Breast epithelium (tissue), 4 donors: ENCODE data around the gene ACACB. TPM values are rescaled to one million over a fixed set of nuclear protein-coding genes. Genes with fewer than 3 reads are reported as not detected.

Experiments used
- DNase-seq, 2 donors: peaks; one replicate each; pipeline ENCODE4 v3.0.0-alpha.2; 2019; ENCODE audit warnings: low spot score in 2 of 2
- H3K27ac ChIP-seq, 2 donors: fragments of 200-600 bp; sonication (generic) in 1 of 2; one replicate each; pipeline ENCODE4 v1.5.1; 2016 to 2019; ENCODE audit warnings: mild to moderate bottlenecking in 1 of 2
- H3K27me3 ChIP-seq, 2 donors: fragments of 200-600 bp; sonication (generic) in 1 of 2; one replicate each; pipeline versions ENCODE4 v1.5.1 to v1.6.0; 2017 to 2019; ENCODE audit warnings: control low read depth in 1 of 2, mild to moderate bottlenecking in 1 of 2
- H3K36me3 ChIP-seq: fragments of 200-600 bp; one replicate; pipeline ENCODE4 v1.5.1; 2019
- H3K4me1 ChIP-seq, 2 donors: fragments of 200-600 bp; sonication (generic); one replicate each; pipeline ENCODE4 v1.5.1; 2016 to 2019; ENCODE audit warnings: control low read depth in 1 of 2
- H3K4me3 ChIP-seq, 3 donors: fragments of 200-600 bp; sonication (generic); 1 replicate in 2 of 3; 2 replicates in 1 of 3; pipeline ENCODE4 v1.5.1; 2016 to 2019; ENCODE audit warnings: mild to moderate bottlenecking in 3 of 3, moderate library complexity in 2 of 3
- H3K9me3 ChIP-seq, 2 donors: fragments of 200-600 bp; sonication (generic) in 1 of 2; one replicate each; pipeline ENCODE4 v1.5.1; 2016 to 2019; ENCODE audit warnings: control low read depth in 1 of 2
- CTCF ChIP-seq, 3 donors: fragments of 450-650 bp; IDR thresholded peaks; one replicate each; pipeline ENCODE4 v1.5.1; 2016 to 2017; ENCODE audit warnings: antibody characterized with exemption in 3 of 3, mild to moderate bottlenecking in 3 of 3, moderate library complexity in 3 of 3
- POLR2A ChIP-seq: fragments of 450-650 bp; IDR thresholded peaks from one replicate; pipeline ENCODE4 v1.6.1; 2016; ENCODE audit warnings: antibody characterized with exemption, mild to moderate bottlenecking, moderate library complexity
- POLR2AphosphoS5 ChIP-seq, 3 donors: sonication (generic); formaldehyde crosslinking; IDR thresholded peaks; one replicate each; pipeline ENCODE4 v1.6.1; 2017; ENCODE audit warnings: antibody characterized with exemption in 3 of 3
- intact Hi-C: fragments of 100-400 bp; cut with DNase I; formaldehyde crosslinking; loops from one replicate; pipeline ENCODE4 v1.15.1; 2023; ENCODE audit warnings: low total_unique reads
- total RNA-seq, 3 donors: library from RNA; depleted of rRNA; stranded (reverse); fragments of >200 nt; gene quantifications; one replicate each; pipeline ENCODE4 v1.1.0, GENCODE V29; 2016

The ACACB gene
- total RNA-seq, 3 donors from 2014 or later = 223 to 957 (median 301) TPM

DNA sequence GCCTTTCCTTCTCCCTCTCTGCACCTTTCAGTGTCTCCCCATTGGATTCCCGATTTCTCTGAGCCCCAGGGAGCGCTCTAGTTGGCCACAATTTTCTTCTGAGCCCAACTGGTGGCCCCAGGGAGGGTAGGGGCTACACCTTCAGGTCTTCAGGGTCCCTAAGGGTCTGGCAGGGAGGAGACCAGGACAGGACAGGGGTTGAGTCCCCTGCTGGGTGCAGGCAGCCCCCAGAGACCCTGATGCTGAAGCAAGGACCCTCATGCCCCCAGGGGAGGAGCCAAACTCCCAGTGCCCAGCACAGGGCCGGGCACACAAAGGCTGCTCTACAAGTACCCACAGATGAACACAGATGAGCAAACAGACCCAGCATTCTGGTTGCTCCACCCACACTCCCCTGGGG is 180.0 kb downstream of the ACACB start:
- no peak for TF ChIP-seq POLR2AphosphoS5 (IDR thresholded peaks at IDR 0.05)
- TF ChIP-seq CTCF (IDR thresholded peaks at IDR 0.05) = no peak
- TF ChIP-seq POLR2A = no peak
- Histone ChIP-seq H3K36me3 (no peaks in the 10 kb centered on the region), H3K9me3 (no peaks in the 10 kb centered on the region), H3K27ac (no peak overlapping the region), H3K4me1 (no peaks in the 10 kb centered on the region), H3K4me3 (no peak overlapping the region), H3K27me3 (peaks cover 0 to 3% of the 10 kb centered on the region in 2 donors)
- DNase-seq = no peak
- intact Hi-C loops = no loop called here

- no peak for DNase-seq
- no peak overlapping the region for H3K27ac ChIP-seq
Measured at GRCh38 chr12:109299849-109300248, 183.5 kb downstream of the ACACB start.

DNA sequence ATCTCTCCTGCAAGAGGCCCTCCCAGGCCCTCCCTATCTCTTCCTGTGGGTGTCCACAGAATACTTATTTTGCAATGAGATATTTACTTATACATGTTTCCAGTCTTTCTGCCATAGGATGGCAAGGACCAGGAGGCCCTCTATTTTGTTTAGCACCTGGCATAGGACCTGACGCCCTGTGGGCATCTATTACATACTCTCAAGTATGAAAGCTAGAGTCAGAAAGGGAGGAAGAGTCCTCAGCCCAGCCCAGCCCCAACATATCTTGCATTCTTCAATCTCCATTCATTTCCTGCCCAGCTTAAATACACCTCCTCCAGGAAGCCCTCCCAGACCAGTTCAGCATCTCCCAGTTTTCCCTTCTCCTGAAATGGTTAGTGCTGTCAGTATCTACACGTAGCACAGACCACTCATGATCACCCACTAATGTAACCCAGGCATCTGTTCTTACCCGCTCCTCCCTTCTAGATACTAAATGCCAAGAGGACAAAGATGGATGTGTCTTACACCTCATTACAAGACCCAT is 185.3 kb downstream of the ACACB start:
- TF ChIP-seq POLR2AphosphoS5 (IDR thresholded peaks at IDR 0.05) (no peak), POLR2A (no peak), CTCF (IDR thresholded peaks at IDR 0.05) (no peak)
- no peak overlapping the region for H3K27ac ChIP-seq
- intact Hi-C loops = no loop called here
- no peaks in the 10 kb centered on the region for H3K4me1 ChIP-seq
- H3K9me3 ChIP-seq = no peaks in the 10 kb centered on the region
- H3K4me3 ChIP-seq = no peak overlapping the region
- DNase-seq = no peak
- H3K27me3 ChIP-seq = peaks cover 5 to 27% of the 10 kb centered on the region in 2 donors
- H3K36me3 ChIP-seq = no peaks in the 10 kb centered on the region

More at GRCh38 chr12:109299849-109300248, 183.5 kb downstream of the ACACB start:
- H3K36me3 ChIP-seq = no peaks in the 10 kb centered on the region
- intact Hi-C loops = no loop called here
- no peaks in the 10 kb centered on the region for H3K9me3 ChIP-seq
- H3K4me3 ChIP-seq = no peak overlapping the region
- no peaks in the 10 kb centered on the region for H3K4me1 ChIP-seq
- peaks cover 5 to 11% of the 10 kb centered on the region in 2 donors for H3K27me3 ChIP-seq
- no peak for TF ChIP-seq POLR2AphosphoS5 (IDR thresholded peaks at IDR 0.05)
- TF ChIP-seq CTCF (IDR thresholded peaks at IDR 0.05) = no peak
- TF ChIP-seq POLR2A = no peak

DNA sequence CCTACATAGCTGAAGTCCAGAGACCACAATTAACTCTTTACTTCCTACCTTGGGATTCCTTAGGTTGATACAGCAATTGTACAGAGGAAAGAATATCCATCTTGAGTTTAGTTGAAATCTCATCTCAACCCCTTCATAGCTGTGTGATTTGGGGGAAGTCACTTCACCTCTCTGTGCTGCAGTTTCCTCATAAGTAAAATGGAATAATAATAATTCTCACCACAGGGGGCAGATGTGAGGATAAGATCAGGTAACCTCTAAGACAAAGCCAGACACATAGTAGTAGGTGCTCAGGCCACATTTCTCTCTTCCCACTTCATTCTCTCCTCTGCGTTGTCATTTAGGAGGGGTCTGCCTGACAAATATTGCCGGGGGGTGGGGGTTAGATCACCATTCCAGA is 186.0 kb downstream of the ACACB start:
- Histone ChIP-seq H3K9me3 (no peaks in the 10 kb centered on the region), H3K4me1 (no peaks in the 10 kb centered on the region), H3K36me3 (no peaks in the 10 kb centered on the region), H3K4me3 (no peak overlapping the region), H3K27me3 (peaks cover 5 to 34% of the 10 kb centered on the region in 2 donors), H3K27ac (no peak overlapping the region)
- DNase-seq = no peak
- TF ChIP-seq POLR2A (no peak), CTCF (IDR thresholded peaks at IDR 0.05) (no peak), POLR2AphosphoS5 (IDR thresholded peaks at IDR 0.05) (no peak)
- intact Hi-C loops = no loop called here

- intact Hi-C loops = no loop called here
- Histone ChIP-seq H3K27ac (no peak overlapping the region), H3K4me1 (no peaks in the 10 kb centered on the region), H3K27me3 (peaks cover 5 to 38% of the 10 kb centered on the region in 2 donors), H3K9me3 (no peaks in the 10 kb centered on the region), H3K36me3 (no peaks in the 10 kb centered on the region), H3K4me3 (no peak overlapping the region)
- TF ChIP-seq POLR2A = no peak
- TF ChIP-seq POLR2AphosphoS5 (IDR thresholded peaks at IDR 0.05) = no peak
- TF ChIP-seq CTCF (IDR thresholded peaks at IDR 0.05) = no peak
- no peak for DNase-seq
Measured at GRCh38 chr12:109302770-109303169, 186.4 kb downstream of the ACACB start.
